GM21528 (cell line): ENCODE results near the gene GLCE.
"Not testable (repeated sequence)": the region's sequence is repeated elsewhere in the genome, so short reads cannot be mapped to it uniquely, and the experiment has no call there.

ENCODE experiments used
- ATAC-seq: cut with Tn5 transposase; IDR thresholded peaks from one replicate; pipeline ENCODE4 v1.9.1; 2021; ENCODE audit warnings: mild to moderate bottlenecking, moderate library complexity; ENCODE audit not compliant: unreplicated experiment, low FRiP score

The GLCE gene

DNA sequence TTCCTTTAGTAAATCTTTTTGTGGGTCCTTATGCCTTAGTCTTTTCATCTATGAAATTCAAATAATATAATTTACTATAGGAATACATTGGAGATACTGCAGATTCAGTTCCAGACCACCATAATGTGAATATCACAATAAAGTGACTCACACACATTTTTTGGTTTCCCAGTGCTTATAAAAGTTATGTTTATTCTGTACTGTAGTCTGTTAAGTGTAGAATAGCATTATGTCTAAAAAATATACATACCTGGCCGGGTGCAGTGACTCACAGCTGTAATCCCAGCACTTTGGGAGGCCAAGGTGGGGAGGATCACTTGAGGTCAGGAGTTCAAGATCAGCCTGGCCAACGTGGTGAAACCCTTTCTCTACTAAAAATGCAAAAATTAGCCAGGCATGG lies 84.4 kb downstream of the GLCE start:
- ATAC-seq = no peak

DNA sequence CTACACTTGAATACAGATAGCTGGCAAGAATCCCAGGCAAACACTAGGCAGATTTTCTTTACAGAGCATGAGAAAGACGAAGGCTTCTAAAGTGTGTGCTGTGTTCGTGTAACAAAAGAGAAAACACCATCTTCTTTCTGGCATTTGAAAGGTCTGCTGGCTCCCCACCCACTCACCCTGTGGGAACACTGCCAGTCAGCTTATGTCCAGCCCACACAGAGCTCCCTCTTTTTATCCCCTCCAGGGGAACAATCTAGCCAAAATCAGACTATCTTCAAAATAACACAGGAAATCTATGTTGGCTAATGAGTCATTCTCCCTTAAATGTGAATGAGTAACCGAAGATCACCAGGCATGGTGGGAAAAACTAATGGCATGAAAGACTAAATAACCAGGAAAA lies 92.7 kb downstream of the GLCE start:
- ATAC-seq = no peak

DNA sequence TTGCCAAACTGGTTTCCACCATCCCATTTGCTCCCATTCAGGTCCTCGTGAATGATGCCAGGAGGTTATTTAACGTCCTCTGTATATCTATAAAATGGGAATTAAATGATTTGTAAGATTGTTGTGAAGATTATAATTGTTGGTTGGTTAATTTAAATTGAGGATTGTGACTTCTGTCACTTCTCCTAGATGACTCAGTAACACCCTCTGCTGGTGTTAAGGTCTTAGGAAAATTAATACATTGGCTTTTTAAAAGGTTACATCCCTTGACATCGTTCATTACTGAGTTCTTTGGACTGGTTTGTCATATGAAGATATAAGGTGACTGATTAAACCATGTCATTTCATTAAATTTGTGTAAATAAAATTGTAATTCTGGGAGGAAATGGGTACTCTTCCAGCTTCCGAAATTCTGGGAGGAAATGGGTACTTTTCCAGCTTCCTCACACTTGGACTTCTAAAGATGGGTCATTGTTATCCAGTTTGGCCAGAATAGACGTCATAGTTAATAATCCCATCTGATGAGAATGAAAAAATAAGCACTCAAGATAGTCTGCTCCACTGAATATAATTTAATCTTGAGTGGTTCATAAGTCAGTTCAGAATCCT lies 105.0 kb downstream of the GLCE start:
- ATAC-seq = no peak

DNA sequence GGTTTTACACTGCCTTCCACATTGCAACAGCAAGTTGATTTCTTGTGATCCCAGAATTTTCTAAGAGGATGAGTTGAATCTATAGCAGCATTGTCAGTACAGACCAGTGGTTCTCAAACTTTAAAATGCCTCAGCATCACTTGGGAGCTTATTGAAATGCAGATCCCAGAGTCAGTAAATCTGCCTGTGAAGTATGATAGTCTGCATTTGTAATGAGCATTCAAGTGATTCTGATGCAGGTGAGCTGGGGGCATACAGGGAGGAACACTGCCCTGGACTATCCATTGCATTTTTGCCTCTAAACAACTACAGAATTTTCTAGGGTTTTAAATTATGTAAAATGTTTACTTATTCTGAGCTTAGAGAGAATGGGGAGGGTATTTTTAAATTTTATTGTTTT lies 110.8 kb downstream of the GLCE start:
- no peak for ATAC-seq

DNA sequence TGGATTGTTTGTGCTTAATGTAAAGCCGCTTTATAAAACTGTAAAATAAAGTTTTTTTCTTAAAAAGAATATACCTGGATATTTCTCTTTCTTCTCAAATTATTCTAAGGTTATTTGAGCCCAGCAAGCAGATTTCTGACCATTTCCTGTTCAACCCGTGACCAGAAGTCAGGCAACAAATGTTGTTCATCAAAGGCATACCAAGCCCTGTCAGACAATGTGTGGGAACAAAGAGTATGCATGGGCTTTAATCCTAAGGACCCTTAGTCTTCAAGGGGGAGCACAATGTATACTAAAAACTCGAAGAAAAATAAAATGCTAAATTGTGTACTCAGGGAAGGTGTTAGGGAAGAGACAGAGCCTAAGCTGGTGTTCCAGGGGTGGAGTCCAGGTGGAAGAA lies 111.7 kb downstream of the GLCE start:
- ATAC-seq = no peak

DNA sequence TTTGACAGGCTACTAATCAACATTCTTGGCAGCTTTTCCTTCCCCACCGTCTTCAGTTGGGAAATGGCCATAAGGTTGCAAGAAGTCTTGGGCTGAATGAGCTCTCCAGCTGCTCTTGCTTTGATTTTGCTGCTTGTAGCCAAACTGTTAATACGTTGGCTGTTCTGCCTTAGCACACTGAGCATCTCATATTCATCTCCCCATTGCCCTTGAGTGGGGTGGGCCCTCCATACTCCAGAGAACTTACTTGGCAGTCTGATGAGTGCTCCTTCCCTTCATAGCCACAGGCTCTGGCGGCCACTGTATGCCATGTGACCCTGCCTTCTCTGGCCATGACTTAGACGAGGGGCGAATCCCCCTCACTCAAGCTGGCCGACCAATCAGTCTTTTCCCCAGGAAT lies 112.5 kb downstream of the GLCE start:
- no peak for ATAC-seq

DNA sequence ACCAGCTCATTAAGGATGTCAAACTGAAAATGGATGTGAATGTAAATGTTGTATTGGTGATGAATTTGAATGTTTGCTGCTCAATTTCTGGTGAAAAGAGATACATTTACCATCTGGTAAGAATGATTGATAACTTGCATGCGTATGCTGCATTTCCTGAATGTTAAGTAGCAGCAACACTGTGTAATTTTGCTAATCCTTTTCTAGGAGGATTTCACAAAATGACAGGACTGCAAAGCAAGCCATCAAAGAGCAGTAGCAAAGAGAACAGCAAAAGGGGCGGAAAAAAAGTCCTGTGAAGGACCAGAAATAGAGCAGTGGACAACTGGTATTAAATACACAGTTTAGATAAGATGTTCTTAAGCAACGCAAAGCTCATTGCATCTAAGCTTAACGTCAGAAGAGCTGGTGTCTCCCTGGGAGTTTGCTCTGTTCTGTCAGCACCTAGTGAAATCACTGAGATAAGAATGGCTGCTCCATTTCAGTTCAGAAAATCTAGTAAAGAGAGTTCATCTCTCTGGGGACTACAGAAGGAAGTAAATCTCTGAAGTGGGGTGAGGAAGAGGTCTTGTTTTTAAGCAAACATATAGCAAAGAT lies 114.7 kb downstream of the GLCE start:
- no peak for ATAC-seq

DNA sequence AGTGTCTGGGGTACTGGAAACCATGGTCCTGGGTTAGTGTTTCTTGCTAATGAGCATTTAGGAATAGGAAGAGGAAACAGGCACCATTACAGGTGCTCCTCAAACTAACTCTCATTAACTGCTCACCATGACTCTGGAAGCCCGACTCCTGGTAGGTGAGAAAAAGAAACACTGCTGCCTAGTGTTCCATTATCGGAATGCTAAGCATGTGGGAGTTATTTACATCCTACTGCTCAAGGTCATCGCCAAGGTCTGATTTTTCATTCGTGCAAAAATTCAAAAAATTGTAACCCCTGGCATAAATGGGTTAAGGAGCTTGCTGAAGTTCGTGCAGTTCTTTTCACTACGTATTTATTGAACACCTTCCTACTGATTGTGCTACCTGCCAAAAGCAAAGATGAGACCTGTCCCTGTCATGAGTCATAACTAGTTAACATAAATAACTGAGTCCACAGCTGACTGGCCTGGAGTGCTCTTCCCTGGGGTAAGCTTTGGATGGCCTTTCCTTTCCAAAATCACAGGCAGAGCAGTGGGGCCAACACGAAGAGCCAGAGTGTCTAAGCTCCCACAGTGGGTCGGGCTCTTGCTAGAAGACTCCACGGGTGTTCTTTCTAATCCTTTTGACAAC lies 115.6 kb downstream of the GLCE start:
- no peak for ATAC-seq

DNA sequence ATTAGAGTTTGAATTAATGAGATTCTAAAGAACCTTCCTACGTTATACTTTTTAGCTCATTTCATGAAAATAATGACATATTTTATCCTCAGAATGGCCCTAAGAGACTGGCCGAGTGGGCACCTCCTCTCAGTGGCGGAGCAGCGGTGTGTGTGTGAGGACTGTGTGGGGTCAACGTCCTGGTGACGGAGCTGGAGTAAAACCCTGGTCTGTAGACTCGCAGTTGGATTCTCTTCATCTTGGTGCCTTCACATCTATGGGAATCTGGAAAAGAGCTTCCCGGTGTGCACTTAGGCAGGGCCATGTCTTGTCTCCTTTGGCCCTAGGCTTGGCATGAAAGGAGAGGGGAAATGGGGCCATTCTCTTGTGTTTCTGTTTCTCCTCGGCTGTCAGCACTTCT lies 116.9 kb downstream of the GLCE start:
- ATAC-seq = no peak

DNA sequence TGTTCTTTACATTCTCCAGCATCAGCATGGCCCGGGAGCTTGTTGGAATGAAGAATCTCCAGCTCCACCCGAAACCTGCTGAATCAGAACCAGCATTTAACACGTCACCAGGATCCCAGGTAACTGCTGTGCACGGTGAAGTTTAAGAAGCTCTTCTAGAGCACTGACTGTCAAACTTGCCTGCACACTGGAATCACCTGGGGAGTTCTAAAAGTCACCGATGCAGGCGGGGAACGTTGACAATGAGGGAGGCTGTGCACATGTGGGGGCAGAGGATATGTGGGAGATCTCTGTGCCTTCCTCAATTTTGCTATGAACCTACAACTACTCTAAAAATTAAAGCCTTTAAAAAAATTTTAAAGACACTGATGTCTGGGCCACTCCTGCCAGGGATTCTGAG lies 119.2 kb downstream of the GLCE start:
- no peak for ATAC-seq

DNA sequence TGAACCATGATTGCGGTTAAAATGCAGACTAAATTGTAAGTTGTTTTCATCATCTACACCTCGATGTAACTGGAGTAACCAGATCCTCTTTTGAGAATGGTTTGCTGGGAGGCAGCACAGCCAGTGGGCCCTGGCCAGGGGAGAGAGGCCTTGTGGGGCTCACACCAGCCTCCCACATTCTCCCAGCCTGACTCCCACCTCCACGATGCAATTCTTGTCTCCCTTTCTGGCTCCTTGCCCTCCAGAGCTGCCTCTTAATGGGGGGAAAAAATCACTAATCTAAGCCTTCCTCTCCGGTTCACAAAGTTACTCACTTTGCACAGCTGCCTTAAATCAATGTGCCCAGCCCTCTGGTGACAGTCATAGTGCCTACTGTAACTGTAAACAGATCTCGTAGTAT lies 120.3 kb downstream of the GLCE start:
- no peak for ATAC-seq

DNA sequence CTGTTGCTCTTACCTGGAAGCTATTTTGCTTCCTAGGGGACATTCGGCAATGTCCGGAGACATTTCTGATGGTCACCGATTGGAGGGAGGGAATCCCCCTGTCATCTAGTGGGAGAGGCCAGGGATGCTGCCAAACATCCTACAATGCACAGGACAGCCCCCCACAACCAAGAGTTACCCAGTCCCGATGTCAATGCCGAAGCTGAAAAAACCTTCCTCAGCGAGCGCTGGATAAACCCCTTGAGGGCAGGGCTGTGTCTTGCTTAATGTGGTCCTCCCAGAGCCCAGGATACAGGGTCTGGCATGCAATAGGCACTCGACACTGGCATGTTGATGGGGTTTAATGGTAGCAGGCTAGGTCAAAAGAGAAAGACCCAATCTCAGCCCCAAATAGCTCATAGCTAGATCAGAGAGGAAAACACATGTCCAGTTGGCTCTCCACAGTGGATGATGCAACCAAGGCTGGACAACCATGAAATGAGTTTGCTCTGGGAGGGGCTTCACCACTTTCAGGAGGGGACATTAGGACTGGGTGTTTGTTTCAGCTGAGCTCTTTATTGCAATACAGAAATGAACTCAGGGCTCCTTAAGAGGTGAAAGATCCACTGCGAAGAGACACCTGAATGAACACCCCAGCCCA lies 121.8 kb downstream of the GLCE start:
- no peak for ATAC-seq

DNA sequence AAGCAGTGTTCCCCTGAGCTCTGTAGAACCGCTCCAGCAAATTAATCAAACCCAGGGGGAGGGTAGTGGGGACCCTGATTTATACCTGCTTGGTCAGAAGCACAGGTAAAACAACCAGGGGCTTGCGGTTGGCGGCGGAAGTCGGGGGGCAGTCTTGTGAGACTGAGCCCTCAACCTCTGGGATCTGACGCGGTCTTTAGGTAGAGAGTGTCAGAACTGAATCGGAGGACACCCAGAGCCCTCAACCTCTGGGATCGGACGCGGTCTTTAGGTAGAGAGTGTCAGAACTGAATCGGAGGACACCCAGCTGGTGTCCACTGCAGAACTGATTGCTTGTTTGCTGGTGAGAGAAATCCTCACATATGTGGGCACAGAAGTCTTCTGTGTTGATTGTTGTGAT lies 125.4 kb downstream of the GLCE start:
- ATAC-seq = no peak

DNA sequence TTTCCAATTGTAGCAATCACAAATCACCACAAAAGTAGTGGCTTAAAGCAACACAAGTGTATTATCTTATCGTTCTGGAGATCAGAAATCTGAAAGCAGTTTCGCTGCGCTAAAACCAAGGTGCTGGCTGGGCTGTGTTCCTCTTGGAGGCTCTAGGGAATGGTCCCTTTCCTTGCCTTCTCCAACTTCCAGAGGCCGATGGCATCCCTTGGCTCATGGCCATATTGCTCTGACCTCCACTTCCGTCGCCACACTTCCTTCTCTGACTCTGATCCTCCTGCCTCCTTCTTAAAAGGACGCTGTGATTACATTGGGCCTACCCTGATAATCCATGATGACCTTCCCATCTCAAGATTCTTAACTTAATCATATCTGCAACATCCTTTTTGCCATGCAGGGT lies 127.6 kb downstream of the GLCE start:
- ATAC-seq = no peak

DNA sequence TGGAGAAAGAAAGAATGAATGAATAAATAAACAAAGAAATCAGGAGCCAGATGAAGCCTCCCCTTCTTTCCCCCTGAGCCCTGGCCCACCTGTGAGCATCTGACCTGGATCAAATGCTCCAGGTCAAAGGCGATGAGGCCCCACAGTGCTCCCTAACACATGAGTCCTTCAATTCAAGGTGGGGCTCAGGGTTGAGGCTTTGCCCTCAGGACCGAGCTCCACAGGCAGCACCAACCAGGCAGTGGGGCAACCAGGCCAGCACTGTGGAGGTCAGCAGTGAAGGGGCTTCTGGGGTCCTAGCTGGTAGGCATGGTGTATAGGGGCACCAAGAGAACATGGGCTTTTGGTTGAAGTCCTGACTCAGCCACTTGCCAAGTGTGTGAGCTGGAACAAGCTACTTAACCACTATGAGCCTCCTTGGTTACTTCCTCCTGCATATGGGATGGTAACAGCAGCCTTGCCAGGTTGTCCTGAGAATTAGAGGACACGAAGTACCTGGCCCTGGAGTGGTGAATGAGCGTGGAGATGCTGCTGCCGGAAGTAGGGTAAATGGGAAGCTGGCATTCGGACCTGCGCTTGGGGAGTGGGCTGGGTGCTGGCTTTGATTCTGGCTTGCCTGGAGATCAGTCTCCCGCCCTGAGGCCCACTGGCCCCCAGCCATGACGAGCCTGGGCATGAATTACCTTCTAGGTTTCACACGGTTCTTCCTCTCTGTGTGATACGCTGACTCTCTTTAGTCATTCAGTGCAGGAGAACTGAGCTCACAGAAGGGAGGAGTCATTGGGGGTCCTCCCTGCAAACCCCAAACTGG lies 128.3 kb downstream of the GLCE start:
- ATAC-seq = no peak

DNA sequence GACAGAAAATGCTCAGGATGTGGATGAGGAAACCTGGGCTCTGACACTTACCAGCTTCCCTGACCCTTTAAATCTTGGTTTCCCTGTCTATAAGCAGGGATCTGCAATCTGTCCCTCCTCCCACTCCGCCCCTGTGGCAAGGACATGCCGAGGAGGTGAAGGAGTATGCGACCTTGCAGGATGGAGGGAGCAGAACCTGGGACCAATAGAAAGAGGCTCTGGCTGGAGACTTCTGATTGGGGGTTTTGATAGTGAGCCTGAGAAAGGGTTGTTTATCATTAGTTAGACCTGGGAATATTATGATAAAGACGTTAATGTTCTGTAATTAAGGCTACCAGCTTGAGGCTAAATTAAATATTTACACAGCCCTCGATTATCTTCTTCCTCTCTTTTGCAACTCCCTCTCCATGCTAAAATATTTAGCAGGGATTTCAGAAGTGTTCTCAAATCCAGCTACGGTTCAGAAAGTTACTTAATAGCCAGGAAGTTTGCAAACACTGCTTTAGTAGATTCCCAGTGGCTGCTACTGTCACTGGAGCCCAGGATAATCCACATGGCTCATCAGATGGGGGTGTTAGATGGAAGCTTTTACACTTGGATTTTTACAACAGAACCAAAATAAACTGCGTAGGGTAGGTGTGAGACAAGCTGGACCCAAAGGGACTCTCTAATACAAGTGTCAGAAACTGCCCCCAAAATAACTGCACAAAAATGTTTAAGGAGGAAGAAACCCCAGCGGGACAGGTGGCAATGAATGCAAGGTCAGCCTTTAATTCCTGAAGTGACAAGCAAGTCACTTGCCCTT lies 129.1 kb downstream of the GLCE start:
- ATAC-seq = no peak

DNA sequence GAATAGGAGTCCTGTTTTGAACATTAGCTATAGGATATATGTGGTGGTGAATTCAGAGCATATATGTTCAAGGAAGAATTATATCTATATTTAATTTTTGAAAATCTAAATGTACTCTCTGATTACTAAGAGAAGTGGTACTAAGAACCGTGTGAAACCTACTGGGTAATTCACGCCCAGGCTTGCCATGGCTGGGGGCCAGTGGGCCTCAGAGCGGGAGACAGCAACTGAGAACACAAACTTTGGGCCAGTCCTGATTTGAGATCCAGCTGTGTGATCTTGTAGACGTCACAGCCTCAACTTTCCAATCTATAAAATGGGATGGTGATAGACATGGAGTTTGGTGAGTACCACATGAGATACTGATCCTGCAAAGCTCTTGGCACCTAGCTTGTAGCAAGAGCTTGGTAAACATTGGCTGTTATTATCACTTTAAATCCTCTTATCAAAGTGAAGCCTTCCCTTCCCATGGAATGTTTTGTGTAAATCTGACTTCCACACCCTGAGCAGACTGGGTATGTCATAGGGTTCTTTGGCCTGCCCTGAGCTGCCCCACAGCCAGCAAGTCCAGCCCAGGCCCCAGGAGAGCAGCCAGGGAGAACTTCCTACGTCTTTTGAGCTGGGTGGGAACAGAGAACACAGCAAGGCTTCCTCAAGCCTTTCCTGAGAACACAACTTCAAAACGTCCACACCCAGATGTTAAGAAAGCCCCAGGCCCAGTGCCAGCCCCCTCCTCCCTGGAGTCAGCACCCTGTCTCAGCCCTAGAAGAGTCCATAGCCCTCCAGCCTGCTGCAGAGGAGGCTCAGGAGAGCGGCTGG lies 130.1 kb downstream of the GLCE start:
- no peak for ATAC-seq

DNA sequence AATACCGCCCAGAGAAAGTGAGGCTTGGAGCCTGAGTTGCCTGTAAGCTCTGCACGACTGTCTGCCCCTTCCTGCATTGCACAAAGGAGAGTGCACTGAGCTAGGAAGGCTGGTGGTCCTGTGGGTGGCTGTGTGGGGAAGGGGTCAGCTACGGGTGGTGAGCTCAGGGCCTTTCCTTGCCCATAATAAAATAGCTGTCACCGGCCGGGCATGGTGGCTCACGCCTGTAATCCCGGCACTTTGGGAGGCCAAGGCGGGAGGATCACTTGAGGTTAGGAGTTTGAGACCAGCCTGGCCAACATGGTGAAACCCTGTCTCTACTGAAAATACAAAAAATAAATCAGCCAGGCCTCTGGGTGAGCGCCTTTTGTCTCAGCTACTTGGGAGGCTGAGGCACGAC lies 131.2 kb downstream of the GLCE start:
- not testable (repeated sequence) for ATAC-seq

DNA sequence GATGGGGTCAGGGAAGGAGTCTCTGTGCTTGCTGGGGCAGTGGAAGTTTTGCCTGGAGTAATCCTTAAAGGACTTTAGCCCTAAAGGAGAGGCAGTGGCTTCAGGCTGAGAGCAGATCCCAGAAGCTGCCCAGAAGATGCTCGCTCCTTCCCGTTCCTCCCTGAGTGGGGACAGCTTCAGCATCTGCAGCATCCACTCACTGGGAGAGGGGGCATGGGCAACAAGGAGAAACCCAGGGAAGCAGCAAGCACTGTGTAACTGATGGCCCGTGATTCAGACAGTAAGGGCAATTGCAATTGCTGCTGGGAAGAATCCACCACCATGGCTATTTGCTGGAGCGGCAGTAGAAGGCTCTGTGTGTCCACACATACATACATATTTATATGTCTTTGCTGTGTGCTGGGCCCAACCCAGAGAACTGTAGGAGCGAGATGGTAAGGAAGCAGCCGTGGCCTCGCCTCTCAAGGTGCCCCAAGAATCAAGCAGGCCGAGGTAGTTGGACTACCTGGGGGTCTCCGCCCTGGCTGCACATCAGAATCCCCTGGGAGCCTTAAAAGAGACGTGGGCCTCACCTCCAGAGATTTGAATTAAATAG lies 132.5 kb downstream of the GLCE start:
- ATAC-seq = no peak
